OCI-LY3 (cell line): ENCODE measurements around the gene TM9SF3.

Source experiments
- EZH2phosphoT487 ChIP-seq: fragments of 200-600 bp; shearing (Covaris generic); IDR thresholded peaks from 2 replicates; pipeline ENCODE4 v1.6.1; 2018; ENCODE audit warnings: antibody characterized with exemption, mixed run types, low read depth
- TF ChIP-seq, protein P1 (sequence below): fragments of 200-600, 300-600 bp; sonication (generic); IDR thresholded peaks from 2 replicates; pipeline ENCODE4 v1.5.1; 2014; ENCODE audit warnings: antibody characterized with exemption, low read length, low read depth

DNA sequence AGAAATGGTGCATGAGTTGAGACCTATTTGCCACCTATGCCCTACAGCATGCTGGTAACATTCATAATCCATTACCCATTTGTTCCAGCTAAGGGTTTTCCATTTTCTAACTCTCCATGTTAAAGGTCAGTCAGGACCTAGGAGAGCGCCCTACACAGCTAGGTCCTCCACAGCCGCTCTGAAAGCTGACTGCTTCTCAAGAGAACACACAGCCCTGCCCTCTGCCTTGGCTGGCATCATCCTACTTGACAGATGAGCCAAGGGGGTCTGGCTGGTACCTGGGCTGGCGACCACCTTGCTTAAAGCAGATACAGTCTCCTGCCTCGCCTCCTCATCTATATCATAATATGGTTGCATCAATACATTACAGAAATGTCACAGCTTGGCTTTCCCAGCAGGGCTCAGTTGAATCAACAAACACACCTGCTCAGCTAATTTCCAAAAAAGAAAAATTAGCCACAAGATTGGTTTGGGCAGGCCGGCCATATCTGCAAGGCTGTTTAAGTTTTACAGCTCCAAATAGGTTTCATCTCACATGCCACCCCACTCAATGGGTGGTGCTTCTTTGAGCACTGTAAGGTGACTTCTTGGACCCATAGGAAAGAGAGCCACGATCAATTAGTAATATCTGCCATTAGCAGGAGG lies 90.4 kb downstream of the TM9SF3 start:
- TF ChIP-seq EZH2phosphoT487: no peak
- TF ChIP-seq, protein P1, sequence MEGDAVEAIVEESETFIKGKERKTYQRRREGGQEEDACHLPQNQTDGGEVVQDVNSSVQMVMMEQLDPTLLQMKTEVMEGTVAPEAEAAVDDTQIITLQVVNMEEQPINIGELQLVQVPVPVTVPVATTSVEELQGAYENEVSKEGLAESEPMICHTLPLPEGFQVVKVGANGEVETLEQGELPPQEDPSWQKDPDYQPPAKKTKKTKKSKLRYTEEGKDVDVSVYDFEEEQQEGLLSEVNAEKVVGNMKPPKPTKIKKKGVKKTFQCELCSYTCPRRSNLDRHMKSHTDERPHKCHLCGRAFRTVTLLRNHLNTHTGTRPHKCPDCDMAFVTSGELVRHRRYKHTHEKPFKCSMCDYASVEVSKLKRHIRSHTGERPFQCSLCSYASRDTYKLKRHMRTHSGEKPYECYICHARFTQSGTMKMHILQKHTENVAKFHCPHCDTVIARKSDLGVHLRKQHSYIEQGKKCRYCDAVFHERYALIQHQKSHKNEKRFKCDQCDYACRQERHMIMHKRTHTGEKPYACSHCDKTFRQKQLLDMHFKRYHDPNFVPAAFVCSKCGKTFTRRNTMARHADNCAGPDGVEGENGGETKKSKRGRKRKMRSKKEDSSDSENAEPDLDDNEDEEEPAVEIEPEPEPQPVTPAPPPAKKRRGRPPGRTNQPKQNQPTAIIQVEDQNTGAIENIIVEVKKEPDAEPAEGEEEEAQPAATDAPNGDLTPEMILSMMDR: no peak
